Right atrium auricular region (tissue), 2 donors: ENCODE measurements around the gene TPD52L2. TPM values are rescaled to one million over a fixed set of nuclear protein-coding genes. Genes with fewer than 3 reads are reported as not detected.
A peak's percentile ranks its signal among the peaks of the same experiment; 100 is the strongest.

Source experiments
- DNase-seq: peaks from one replicate; pipeline ENCODE4 v3.0.0-alpha.2; 2019; ENCODE audit warnings: low spot score
- H3K27ac ChIP-seq, 2 donors: fragments of 200-600 bp; sonication (generic); 1 replicate in 1 of 2; 2 replicates in 1 of 2; pipeline ENCODE4 v1.5.1; 2016 to 2019
- H3K27me3 ChIP-seq, 2 donors: fragments of 200-600 bp; sonication (generic); one replicate each; pipeline versions ENCODE4 v1.5.1 to v1.6.0; 2017 to 2019
- H3K36me3 ChIP-seq: fragments of 200-600 bp; sonication (generic); one replicate; pipeline ENCODE4 v1.5.1; 2016
- H3K4me1 ChIP-seq, 2 donors: fragments of 200-600 bp; sonication (generic); one replicate each; pipeline versions ENCODE4 v1.5.1 to v1.6.0; 2017 to 2019
- H3K4me3 ChIP-seq, 2 donors: fragments of 200-600 bp; sonication (generic); 1 replicate in 1 of 2; 2 replicates in 1 of 2; pipeline ENCODE4 v1.5.1; 2017 to 2019; ENCODE audit warnings: mild to moderate bottlenecking in 1 of 2, moderate library complexity in 1 of 2
- H3K9me3 ChIP-seq, 2 donors: fragments of 200-600 bp; sonication (generic); one replicate each; pipeline ENCODE4 v1.5.1; 2019
- CTCF ChIP-seq, 2 donors: fragments of 200-600 bp; sonication (generic); IDR thresholded peaks; one replicate each; pipeline ENCODE4 v1.5.1; 2019; ENCODE audit warnings: antibody characterized with exemption in 2 of 2
- total RNA-seq, 2 donors: library from RNA; depleted of rRNA; stranded (reverse); fragments of >200 nt; gene quantifications; one replicate each; pipeline ENCODE4 v1.1.0, GENCODE V29; 2016

TPD52L2 gene
- total RNA-seq, result 10 to 100 TPM; 80.6 to 84.0 TPM

- no peak for TF ChIP-seq CTCF (IDR thresholded peaks at IDR 0.05)
- peaks cover 0 to 27% of the 10 kb centered on the region in 2 donors for H3K4me1 ChIP-seq
These were observed at the start of gene TPD52L2 for GRCh38 chr20:63864978-63865640. TPD52L2 (plus strand) TSS chr20:63865270; CDS start chr20:63865366, 96 bp downstream.

GRCh38 chr20:63815615-63816253 lies 49.3 kb upstream of the TPD52L2 start:
- no peak for TF ChIP-seq CTCF (IDR thresholded peaks at IDR 0.05)
- peaks cover 0 to 33% of the 10 kb centered on the region in 2 donors for H3K4me1 ChIP-seq
- no peaks in the 10 kb centered on the region for H3K9me3 ChIP-seq
- no peaks in the 10 kb centered on the region for H3K27me3 ChIP-seq
- no peak overlapping the region for H3K4me3 ChIP-seq
- H3K36me3 ChIP-seq, result no peaks in the 10 kb centered on the region
- no peak overlapping the region for H3K27ac ChIP-seq
- no peak for DNase-seq

More at GRCh38 chr20:63864978-63865640, at the start of gene TPD52L2:
- H3K9me3 ChIP-seq, result no peaks in the 10 kb centered on the region
- peak within 1 kb of the TSS; percentile 89 to 97 for H3K27ac ChIP-seq
- no peaks in the 10 kb centered on the region for H3K27me3 ChIP-seq
- DNase-seq, result peak; percentile 100
- peak within 1 kb of the TSS; percentile 79 to 95 for H3K4me3 ChIP-seq
- H3K36me3 ChIP-seq, result peaks cover 28% of the 10 kb centered on the region

- Histone ChIP-seq H3K27me3 (no peaks in the 10 kb centered on the region), H3K9me3 (no peaks in the 10 kb centered on the region), H3K27ac (no peak overlapping the region), H3K36me3 (no peaks in the 10 kb centered on the region), H3K4me1 (peaks cover 0 to 51% of the 10 kb centered on the region in 2 donors), H3K4me3 (no peak overlapping the region)
- peak in 1 of 2 donors; percentile 54 for TF ChIP-seq CTCF (IDR thresholded peaks at IDR 0.05)
- DNase-seq, result no peak
These were observed 45.7 kb upstream of the TPD52L2 start for GRCh38 chr20:63819224-63819921.

GRCh38 chr20:63821811-63822210 lies 43.3 kb upstream of the TPD52L2 start:
- Histone ChIP-seq H3K27ac (no peak overlapping the region), H3K4me1 (peaks cover 0 to 48% of the 10 kb centered on the region in 2 donors)

GRCh38 chr20:63822276-63822696 lies 42.8 kb upstream of the TPD52L2 start:
- no peaks in the 10 kb centered on the region for H3K27me3 ChIP-seq

More at GRCh38 chr20:63821811-63822210, 43.3 kb upstream of the TPD52L2 start:
- TF ChIP-seq CTCF (IDR thresholded peaks at IDR 0.05), result no peak
- no peaks in the 10 kb centered on the region for H3K9me3 ChIP-seq
- no peaks in the 10 kb centered on the region for H3K27me3 ChIP-seq
- no peak overlapping the region for H3K4me3 ChIP-seq
- no peaks in the 10 kb centered on the region for H3K36me3 ChIP-seq
- DNase-seq, result no peak

More at GRCh38 chr20:63822276-63822696, 42.8 kb upstream of the TPD52L2 start:
- Histone ChIP-seq H3K4me3 (no peak overlapping the region), H3K9me3 (no peaks in the 10 kb centered on the region), H3K36me3 (no peaks in the 10 kb centered on the region), H3K27ac (no peak overlapping the region), H3K4me1 (peaks cover 0 to 51% of the 10 kb centered on the region in 2 donors)
- TF ChIP-seq CTCF (IDR thresholded peaks at IDR 0.05), result no peak
- no peak for DNase-seq
